ENCODE measurements around the gene GRIP1. TPM values are rescaled to one million over a fixed set of nuclear protein-coding genes. Genes with fewer than 3 reads are reported as not detected.

GRIP1 gene
- total RNA-seq, 1 experiment from 2014 or later: 2.3 TPM

DNA sequence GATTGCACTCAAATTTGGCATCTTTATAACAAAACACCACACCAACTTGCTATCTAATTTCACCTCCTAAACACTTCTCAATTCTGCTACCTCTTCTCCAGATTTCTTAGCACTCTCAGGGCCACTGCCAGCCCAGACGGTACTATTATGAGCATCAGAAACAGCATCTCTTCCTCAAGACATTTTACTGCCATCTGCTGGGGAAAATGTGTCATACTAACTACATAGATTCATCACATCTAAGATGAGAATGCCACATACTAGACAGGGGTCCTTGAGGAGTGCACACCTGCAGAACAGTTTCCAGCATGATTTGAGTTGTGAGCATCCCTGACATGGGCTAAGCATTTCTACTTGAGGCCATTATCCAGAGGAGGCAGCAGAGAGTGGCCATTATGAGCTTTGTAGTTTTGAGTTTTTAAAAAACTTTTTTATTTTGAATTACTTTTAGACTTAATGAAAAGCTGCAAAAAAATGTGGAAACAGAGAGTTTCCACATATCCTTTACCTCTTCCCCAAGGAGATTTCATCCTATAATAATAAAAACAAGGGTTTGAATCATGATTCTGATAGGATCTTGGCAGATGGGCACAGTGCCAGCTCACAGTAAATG is 15.1 kb upstream of the GRIP1 start:
- DNase-seq (ENCODE audit: extremely low read depth, low read depth): peak; percentile 65

DNA sequence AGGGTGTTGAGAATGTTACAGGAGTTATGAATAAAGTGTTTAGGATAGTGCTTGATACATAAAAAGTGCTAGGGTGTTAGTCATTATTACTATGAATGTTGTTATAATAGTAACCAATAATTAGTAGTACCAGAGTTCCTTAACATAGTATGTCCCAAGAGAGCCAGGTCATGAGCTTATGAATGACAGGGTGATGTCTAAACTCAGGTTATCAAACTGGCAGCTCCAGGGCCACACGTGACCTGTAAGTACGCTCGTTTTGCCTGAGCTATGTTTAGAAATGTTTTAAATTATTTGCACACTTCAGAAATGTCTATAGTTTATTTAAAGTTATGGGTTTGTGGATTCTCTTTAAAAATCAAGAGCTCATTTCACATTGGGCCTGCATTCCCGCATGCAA is 14.1 kb upstream of the GRIP1 start:
- no peak for DNase-seq (ENCODE audit: extremely low read depth, low read depth)

DNA sequence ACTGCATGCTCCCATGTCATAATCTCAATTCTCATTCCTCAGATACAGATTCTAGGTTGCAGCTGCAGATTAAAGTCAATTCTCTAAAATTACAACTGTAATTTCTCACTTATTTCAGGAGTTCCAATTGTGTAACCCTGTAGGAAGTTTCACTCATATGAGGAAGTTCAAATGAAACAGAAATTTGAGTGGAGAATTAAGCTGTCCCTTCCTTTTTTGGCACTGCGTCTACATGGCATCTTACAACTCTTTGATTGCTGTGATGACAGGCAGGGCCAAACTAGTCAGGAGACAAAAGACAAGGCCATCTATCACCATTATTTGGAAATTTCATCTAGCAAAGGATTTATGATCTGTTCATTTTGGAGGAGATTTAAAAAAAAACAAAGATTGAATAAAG is 13.3 kb upstream of the GRIP1 start:
- no peak for DNase-seq (ENCODE audit: extremely low read depth, low read depth)

DNA sequence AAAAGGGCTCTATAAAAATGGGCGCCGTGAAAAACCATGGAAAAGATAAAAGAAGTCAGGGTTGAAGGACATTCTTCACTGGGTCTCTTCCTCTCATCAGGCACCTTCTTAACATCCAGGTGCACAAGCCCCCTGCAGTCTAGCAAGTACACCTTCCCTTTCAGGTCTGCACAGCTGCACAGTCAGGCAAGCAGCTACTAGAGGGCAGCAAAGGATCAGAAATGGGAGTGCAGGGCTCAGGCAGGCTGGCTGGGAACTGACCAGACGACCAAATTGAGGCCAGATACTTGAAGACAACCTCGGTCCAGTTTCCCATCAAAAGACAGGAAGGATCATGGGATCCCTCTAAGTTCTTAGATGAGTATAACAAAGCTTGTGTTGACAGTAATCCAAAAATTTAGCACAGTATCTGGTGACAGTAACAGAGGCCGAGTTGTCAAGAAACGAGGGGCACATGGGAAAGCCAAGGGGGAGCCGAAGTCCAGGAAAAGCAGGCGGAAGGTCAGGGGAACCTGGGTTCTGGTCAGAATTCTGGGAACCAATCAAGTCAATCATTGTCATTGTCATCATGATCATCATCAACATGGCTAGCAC is 10.1 kb upstream of the GRIP1 start:
- peak; percentile 41 for DNase-seq (ENCODE audit: extremely low read depth, low read depth)

DNA sequence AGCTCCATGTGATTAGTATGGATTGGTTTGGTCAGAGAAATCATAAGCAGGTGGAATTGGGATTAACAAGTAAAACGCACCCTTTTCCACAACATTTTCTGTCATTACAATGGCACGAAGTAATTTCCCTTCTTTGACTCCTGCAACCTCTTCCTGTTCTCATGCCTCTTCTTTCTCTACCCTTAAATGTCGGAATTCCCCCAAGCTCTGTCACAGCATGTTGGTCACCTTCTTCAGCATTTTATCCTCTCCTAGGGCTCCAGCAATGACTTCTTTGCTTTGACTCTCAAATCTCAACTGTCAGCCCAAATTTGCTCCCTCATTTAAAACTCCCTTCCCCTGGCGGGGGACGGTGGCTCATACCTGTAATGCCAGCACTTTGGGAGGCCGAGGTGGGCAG is 5.3 kb upstream of the GRIP1 start:
- no peak for DNase-seq (ENCODE audit: extremely low read depth, low read depth)

DNA sequence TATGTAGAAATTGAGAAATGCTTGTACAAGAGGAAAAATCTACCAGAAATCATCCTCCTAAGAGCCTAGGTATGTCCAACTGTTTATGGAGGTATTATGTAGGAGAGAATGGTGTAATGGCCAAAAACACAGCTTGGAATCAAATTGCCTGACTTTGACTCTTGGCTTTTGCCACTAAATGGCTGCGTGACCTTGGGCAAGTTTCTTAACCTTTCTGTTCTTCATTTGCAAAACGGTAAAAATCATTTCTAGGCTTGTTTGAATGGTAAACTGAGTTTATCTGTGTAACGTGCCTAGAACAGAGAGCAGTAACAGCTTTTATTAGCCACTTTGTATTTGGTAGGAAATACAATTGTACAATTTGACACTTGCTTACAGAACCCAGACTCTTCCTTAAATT is 4.9 kb upstream of the GRIP1 start:
- DNase-seq (ENCODE audit: extremely low read depth, low read depth): no peak

DNA sequence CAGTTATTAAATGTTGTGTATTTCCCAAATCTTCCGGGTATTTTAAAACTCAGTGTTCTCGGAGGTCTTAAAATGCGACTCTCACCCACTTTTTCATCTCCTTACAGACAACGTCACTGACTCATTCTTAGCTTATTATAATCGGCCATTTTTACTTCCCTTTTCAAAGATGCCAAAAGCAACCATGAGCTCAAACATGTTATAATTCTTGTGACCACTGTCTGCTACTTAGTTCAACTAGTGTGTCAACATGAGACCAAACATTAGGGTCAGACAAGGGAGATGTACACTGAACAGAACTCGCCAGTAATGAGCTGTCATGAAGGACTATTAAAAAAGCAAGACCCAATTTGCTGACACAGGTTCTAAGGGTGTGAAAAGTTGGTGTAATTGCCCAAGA is 4.2 kb upstream of the GRIP1 start:
- no peak for DNase-seq (ENCODE audit: extremely low read depth, low read depth)

DNA sequence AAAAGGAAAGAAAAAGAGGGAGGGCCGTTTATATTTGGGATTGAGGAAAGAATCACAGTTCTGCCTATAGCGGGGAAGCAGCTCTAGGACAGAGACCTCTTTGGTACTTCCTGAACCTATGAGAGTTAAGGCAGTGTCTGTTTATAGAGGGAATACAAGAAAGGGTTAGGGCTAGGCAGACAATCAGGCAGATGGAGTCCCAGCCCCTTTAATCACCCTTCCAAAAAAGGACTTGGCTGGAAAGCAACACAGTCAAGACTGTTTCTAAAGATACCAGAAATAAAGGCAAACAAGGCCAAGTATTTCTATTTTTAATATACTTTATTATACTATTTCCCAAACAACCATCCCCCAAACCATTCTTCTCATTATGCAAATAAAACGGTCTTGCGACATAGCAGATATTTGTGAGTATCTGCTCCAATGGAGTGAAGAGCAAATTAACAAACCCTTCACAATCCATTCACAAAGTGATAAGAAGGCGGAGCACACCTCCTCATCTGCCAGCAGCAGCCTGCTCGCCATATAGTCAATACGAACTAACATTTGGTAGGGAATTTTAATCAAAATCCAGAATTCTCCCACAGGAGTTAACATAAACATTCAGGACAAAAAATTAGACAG is 697 bp upstream of the GRIP1 start:
- DNase-seq (ENCODE audit: extremely low read depth, low read depth): no peak

DNA sequence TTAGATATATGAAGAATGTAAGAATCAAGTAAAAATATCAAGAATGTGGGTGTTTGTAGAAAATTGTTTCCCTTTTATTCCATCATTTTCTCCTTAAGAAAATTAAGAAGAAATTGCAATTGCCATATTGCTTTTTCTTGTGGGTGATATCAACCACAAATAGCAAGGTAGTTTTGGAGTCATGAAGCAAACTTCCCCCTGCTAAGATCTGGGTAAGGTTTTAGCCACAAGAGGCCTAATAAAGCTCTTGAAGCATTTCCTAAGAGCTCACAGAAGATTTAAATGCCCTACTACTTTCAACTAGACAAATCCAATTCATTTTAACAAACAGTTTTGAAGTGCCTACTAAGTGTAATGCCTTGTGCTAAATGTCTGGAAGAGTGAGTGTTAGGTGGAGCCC is 2.6 kb downstream of the GRIP1 start:
- DNase-seq (ENCODE audit: extremely low read depth, low read depth): no peak

DNA sequence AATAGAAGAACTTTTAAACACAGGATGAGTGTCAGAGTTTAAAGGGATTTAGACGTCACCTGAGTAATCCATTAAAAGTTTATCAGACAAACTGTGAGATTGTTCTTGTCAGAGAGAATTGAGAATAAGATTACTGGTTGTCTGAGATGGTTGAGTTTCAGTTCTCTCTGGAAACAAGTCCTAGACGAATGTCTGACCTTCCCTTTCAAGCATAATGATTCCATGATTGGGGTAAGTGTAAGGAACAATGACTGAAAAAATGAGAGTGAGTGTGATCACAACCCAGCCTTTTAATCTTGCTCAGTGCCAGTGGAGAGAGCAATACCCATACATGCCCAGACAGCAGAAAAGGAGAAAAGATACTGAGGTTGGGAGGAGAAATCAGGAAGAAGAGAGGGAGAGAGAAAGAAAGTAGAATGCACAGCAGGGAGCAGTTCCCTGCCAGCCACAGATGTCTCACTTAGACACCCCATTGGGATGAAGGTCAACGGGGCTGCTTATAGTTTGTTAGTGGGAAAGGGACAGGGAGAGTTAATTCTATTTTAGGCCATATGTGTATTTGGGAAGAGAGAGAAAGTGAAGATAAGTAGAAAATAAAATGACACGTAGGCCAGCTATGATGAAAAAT is 4.3 kb downstream of the GRIP1 start:
- no peak for DNase-seq (ENCODE audit: extremely low read depth, low read depth)

DNA sequence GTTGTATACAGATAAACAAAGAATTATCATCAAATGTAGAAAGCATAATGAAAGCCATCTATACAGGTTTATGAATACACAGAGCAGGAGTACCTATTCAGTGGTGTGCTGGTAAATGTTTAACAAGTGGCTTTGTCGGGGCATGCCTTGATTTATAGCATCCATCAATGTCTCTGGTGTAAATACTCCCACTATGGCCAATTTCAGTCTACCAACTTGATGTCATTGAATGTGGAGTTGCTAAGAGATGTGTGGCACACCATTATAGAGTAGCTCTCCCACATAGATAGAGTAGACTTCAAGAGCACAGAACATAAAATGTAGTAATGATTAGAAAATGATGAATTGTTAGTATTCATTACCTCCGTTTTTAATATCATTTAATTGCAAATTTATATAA is 9.3 kb downstream of the GRIP1 start:
- DNase-seq (ENCODE audit: extremely low read depth, low read depth): no peak

DNA sequence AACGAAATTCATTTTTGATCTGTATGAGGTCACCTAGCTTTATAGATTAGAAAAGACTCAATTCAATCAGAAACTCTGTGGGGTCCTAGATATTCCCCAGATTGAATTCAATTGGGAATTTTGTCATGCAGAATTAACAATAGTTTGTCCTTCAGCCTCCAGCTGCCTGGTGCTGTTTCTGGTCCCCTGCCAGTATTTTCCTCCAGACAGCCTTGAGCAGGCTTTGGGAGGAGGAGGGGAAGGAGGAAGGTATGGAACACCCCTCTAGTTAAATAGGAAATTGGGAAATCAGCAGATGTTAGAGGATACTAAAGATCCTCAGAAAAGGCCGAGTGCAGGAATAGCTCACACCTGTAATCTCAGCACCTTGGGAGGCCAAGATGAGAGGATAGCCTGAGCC is 10.6 kb downstream of the GRIP1 start:
- DNase-seq (ENCODE audit: extremely low read depth, low read depth): no peak

DNA sequence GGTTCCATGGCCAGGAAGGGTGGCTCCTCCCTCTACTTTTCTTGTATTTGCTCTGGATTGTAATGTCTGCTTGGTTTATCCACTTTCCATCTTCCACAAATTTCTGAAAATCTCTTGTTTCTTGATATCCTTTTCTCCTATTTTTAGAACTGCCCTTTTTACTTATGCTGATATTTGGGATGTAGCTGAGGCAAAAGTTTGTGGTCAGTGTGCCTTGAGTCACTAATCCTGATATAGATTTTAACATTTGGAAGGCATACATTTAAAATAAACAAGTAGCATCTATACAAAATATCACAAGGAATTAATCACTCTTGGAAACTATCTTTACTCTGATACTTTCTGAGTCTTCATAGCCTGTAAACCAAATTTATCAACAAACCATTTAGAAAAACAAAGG is 11.0 kb downstream of the GRIP1 start:
- DNase-seq (ENCODE audit: extremely low read depth, low read depth): no peak

DNA sequence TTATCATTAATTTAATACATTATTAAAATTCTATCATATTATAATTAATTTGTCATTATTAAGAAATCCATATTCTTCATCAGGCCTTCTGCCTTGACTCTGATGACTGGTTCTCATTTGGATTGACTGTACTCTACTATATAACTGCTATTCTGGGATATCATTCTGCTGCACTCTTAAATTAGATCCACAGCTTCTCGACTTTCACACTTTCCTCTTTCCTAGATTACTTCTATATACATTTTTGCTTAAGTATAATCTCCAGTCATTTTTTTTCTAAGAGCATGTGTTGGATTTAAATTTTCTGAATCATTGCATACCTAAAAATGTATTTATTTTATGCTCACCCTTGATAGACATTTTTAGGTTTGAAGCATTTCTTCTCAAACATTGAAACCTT is 12.4 kb downstream of the GRIP1 start:
- DNase-seq (ENCODE audit: extremely low read depth, low read depth): no peak

DNA sequence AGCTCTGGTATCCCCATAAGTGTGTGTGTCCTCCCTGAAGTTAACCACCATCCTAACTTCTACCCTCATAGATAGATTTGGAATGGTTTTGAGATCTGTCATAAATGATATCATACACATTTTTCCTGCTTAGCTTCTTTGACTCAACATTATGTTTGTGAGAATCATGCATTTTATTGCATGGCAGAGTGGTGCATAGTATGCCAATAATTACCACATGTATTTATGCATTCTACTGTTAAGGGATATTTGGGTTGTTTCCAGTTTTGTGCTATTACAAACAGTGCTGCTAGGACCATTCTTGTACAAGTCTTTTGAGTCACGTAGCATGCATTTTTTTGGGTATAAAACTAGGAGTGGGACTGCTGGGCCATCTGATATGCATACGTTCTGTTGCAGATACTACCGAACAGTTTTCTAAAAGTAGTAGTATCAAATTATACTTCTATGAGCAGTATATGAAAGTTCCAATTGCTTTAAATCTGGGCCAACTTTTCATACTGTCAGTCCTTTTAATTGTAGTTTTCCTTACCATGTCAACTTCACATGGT is 13.4 kb downstream of the GRIP1 start:
- no peak for DNase-seq (ENCODE audit: extremely low read depth, low read depth)

DNA sequence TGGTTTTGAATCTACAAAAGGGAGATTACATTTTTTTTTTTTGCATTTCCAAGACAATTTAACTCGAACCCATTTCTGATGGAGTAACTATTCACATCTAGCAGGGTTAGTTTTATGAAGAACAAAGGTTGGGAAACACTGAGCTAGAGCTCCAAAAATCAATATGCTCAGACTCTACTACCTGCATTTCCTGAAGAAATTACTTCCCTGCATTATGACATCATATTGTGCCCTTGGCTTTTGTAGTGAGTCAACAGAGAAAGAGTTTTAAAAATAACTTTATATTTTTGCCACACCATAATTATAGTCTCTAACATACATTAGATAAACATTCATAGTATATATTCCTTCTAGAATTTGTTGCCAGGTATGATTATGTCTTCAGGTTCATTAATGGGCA is 14.8 kb downstream of the GRIP1 start:
- DNase-seq (ENCODE audit: extremely low read depth, low read depth): no peak

DNA sequence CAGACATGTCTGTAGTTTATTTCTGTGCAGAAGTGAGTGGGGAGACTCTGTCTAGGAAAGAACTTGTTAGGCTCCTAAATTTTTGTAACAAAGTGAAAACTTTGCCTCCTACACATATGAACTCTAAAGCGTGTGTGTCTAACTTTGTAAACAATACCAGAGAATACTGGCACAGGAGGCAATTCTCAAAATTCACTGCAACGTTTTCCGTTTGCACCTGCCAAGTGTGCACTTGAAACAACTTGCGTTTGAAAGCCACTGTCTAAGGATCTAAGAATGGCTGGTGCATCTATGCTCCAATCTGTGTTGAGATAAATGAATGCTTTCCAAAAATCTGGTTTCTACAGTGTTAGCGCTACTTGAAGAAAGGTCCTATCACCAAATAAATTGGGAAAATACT is 15.3 kb downstream of the GRIP1 start:
- no peak for DNase-seq (ENCODE audit: extremely low read depth, low read depth)

DNA sequence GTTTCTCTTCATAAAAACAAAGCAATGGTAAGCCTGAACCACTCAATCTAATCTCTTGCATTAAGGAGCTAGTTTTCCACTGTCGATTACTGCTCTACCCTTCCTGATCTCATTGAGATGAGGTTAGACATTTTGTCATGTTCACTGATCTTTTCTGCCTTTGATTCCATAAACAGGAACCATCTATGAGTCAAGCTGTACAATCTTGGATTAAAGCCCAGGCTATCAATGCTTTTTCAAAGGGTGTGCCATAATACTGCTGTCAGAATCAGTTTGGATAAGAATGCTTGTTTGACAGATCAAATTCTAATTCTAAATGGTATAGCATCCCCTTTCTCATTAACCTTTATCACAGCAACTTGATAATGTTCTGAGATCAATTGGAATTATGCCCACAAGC is 16.1 kb downstream of the GRIP1 start:
- no peak for DNase-seq (ENCODE audit: extremely low read depth, low read depth)

DNA sequence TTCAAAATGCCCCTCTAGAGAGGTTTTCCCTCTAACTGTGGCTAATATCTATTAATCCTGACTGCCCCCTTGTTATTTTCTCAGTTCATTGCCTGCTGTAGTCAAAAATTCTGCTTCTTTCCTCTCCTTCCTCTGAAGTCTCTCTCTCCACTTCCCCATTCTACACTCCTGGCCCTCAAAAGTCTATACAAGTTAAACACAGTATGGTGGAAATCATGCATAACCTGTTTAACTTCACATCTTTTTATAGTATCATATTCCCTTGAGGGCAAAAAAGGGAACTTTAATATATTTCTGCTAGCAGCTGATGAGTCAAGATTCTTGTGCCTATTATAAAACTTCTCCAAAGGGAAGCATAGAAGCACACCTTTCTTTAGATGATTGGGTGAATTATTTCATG is 16.7 kb downstream of the GRIP1 start:
- DNase-seq (ENCODE audit: extremely low read depth, low read depth): no peak

DNA sequence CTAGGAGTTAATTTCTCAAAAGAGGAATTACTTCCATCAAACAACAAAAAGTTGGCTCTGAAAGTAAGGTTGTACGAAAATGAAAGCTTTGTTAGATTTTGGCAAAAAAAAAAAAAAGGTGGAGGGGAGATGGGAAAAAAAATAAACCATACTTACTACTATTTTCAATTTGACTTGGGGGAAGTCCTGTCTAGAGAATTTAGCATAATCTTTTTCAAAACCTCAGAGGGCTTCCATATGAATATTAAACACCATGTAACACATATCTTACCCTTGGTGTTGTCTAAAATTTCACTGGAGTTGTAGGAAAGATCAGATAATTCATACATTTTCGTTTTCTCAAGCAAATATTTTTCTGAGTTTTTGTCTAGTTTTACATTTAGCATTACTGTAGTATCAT is 17.5 kb downstream of the GRIP1 start:
- no peak for DNase-seq (ENCODE audit: extremely low read depth, low read depth)

DNA sequence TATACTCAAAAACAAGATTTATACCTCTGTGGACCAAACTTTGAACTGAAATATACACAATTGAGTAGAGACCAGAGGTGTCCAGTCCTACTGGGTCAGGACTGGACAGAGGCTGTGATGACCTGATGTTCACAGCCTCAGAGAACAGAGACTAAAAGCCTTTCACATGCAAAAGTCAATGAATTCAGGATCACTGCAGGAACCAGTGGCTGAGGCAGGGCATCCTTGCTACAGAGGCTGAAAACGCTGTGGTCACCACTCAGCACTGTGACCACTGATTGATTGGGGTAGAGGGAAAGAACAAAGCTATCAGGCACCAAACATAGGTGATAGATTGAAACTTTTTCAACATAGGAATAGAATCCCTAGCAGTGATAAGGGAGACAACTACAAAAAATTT is 25.1 kb downstream of the GRIP1 start:
- no peak for DNase-seq (ENCODE audit: extremely low read depth, low read depth)
